Measurements from ENCODE around the gene CENPO.

The CENPO gene, protein sequence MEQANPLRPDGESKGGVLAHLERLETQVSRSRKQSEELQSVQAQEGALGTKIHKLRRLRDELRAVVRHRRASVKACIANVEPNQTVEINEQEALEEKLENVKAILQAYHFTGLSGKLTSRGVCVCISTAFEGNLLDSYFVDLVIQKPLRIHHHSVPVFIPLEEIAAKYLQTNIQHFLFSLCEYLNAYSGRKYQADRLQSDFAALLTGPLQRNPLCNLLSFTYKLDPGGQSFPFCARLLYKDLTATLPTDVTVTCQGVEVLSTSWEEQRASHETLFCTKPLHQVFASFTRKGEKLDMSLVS

DNA sequence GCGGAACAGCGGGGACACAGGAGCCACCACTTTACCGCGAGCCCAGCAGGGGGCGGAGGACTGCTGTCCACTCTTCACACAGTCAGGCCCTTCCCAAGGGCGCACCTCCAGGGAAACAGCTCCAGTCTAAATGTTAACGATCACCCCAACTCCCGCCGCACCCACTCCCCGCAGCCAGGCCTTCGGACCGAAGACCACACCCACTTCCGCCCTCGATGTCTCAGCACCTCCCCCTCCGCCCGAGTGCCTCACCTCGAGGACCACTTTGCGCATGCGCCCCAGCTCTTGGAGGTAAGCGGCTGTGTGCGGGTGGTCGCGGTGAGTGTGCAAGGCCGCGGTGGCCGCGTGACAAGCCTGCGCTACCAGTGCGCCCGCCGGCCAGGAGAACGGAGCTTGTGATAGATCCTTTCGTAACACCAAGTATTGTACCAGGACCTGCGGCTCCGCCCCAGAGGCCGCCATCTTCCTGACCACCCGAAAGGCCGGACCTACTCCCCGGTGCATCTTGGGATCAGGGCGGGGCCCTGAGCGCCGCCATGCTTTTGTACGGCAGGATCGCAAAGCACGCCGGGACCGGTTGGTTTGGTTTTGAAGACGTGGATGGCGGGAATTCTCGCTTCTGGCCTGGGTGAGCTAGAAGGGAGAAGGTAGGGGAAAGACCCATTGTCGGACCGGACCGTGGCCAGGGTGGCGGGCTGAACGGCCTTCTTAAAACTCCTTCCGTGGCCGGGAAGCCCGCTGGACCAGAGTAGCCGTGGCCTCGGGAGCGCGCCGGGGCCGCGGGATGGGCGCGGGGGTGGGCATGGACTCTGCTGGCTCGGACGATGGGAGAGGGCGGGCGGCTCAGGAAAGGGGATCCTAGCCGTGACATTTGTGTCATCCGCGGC is at the start of gene CENPO, which contains the start of gene PTRHD1:
Gene CENPO, plus strand, starts transcription at position 552 of the 887 bp plus-strand sequence. CDS start 495 bp downstream, outside the sequence.
Gene PTRHD1, minus strand, starts transcription at position 518 of the 887 bp plus-strand sequence. Its CDS starts 14 bp downstream, at position 504.
- DNase-seq: peak; percentile 98

DNA sequence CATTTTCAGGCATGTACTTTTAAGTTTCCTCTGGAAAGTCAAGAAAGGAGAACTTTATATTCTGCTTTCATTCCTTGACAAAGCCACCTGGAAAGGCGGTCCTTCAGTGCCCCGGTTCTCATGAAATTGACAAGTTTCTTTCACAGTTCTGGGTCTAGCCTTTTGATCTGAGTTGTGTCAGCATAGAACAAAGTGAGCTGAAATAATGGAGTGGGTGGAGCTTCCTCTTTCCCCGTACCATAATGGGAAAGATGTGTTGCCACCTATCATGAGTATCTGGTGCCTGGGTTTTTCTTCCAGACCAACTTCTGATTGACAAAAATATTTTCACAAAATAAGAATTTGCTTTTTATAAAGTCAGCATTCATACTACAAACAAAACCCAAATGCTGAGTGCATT is 49.3 kb upstream of the CENPO start:
- no peak for DNase-seq

DNA sequence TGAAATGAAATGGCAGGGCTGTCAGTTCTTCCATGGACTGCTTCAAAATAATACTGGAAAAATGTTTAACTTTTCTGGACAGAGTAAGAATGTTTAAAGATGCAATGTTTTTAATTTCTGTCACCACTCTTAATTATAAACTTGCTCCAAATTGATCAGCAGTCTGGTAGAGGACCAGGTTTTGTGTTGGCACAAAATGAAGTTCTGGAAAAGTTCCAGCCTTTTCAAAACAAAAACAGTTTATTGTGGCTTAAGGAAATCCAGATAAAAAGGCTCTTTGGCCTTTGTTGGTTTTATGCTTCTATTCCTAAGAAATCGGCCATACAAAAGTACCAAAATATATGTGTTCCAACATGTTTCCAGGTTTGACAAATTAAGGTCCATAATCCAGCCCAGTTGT is 48.9 kb upstream of the CENPO start:
- DNase-seq: no peak

DNA sequence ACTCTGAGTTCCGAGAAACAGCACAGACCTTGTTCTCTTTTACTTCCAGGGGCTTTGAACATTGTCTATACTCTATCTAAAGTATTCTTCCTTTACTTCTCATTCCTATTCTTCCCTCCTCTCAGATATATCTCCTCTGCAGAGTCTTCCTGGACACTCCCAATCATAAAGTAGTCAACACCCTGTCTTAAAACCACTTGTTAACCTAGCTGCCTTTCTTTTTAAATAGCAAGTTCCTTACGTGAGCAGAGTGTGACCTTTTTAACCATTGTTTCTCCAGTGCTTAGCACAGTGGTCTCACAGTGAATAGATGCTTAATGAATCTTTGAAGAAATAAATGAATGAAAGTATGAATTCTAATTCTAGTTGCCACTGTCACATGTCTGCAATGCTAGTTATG is 47.4 kb upstream of the CENPO start:
- no peak for DNase-seq

DNA sequence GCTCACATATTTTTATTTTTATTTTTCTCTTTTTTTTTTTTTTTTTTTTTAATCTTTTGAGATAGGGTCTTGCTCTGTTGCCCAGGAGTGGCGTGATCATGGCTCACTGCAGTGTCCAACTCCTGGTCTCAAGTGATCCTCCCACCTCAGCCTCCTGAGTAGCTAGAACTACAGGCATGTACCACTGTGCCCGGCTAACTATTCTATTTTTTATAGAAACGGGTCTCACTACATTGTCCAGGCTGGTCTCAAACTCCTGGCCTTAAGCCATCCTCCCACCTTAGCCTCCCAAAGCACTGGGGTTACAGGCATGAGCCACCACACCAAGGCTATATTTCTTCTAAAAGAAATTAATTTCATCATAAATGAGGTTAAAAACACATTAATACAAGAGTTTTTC is 45.9 kb upstream of the CENPO start:
- DNase-seq: no peak

DNA sequence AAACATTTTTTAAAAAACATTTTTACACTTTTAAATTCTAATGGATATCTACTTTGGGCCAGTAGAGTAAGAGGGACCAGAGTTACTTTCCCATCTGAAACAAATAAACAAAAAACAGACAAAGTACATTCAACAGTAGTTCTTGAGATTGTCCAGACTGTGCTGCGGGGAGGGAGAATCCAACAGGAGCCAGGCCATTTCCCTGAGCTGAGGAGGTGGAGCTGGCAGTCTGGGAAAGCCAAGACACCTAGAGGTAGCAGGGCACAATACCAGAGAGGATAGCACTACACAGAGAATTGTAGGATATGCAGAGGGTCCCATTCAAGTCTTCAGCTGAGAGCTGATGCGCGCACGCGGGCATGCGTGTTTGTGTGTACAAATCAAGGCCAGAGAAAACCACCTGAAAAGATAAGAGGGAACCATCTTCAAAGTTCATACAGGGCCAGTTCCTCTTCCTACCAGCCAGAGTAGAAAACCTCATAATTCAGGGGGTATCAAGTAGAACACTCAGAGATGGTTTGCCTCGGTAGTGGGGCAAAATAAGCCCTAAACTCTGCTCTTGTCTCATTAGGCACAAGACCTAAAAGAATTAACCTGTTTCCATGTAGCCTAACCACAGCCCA is 44.0 kb upstream of the CENPO start:
- peak; percentile 9 for DNase-seq

DNA sequence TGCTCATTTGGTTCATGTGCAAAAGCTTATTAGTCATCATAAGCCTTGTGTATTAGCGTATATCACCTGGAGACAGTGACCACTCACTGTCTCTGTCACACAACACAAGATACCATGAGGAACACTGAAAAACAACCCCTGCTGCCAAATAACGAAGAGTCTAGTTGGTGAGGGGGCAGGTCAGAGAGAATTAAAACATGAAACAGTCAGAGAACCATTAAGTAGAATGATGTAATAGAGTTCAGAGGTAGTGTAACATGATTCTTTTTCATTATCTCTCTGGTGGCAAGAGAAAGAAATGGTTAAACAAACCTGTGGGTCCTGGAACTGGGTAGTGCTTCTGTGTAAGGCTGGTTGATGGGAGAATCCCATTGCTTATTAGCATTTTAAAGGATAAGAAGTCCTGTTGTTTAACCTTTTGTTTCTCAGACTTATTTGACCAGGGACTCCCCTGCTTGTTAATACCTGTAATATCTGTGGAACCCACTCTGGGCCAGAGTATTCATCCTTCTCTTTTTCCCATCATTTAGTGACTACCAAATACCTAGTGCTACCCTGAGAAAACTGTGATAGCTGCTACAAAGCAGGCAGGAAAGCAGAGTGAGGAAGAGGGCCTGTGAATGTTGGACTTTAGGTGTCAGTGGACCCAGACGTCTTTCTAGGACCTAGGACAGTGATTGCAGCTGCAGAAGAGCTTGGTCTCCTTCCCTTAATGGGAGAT is 38.1 kb upstream of the CENPO start:
- DNase-seq: no peak

DNA sequence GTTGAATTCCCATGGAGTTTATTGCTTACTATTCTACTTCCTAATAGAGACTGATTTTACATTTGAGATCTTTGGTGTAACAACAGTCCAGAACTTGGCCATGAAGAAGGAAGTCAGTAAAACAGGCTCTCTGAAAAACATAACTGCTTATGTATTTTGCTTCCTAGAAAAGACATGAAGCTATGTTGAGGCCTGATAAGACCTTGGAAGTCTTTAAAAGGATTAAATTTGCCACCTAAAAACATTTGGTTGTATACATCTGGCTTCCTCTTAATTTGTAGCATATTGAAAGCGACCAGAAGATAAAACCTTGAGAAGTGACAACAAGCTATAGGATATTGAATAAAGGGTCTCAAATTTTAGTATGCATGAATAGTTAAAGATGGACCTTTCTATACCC is 36.4 kb upstream of the CENPO start:
- peak; percentile 73 for DNase-seq

DNA sequence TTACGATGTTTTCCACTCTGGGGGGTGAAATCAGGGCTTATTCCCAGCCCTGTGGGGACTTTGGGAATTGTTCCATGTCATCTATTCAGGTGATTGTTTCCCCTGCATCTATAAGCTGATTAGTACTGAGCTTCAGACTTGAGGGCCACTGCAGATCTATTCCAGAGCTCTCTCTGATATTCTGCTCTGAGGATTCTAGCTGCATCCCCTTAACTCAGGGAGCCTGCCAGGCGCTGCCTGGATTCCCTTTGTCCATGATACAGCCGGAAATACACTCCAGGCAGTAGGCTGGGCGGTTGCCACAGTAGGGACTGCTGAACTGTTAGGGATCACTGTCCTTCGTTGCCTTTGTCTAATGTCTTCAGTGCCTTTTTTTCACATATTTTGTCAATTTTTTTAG is 31.4 kb upstream of the CENPO start:
- no peak for DNase-seq

DNA sequence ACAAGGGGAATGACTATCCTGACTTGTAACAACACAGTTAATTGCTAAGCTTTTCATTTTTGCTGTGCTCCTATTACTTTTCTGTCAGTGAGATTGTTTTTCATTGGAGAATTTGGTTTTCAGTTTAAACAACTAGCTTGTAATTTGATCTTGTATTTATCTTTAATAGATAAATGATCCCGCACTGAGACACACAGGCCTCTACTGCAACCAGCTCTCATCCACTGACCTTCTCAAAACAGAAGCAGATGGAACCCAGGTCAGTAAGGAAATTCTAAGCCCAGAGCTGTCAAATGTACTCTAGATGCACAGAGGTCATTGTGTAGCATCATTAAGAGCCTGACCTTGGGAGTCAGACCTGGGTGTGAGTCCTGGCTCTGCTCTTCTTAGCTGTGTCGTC is 30.7 kb upstream of the CENPO start:
- DNase-seq: no peak

DNA sequence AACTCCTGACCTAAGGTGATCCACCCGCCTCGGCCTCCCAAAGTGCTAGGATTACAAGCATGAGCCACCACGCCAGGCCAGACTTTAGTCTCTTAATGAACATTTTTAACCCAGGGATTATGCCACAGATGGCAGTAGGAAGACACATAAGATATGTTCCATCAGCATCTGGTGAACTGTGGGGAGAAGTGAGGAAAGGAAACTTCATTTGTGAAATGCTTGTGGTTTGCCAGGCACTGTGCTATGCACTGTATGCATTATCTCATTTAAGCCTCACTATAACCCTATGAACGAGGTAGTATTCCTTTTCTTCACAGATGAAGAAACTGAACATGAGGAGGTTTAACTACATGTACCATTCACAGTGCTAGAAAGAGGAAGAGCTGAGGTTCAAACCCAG is 29.4 kb upstream of the CENPO start:
- DNase-seq: no peak

DNA sequence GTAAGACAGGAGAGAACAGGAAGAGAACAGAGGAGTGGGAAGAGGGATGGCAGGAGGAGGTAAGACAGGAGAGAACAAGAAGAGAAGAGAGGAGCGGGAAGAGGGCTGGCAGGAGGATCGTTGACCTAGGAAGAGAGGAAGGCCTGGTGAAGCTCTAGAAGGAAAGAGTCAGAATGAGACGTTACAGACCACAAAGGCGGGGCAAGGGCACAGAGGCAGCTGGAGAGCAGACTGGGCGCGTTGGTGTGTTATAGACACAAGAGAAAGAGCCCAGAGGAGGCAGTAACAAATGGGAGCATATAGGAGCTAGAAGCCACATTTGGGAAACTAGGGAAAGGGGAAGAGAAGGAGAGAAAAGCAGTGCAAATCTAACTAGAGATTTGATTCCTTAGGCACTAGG is 26.6 kb upstream of the CENPO start:
- no peak for DNase-seq

DNA sequence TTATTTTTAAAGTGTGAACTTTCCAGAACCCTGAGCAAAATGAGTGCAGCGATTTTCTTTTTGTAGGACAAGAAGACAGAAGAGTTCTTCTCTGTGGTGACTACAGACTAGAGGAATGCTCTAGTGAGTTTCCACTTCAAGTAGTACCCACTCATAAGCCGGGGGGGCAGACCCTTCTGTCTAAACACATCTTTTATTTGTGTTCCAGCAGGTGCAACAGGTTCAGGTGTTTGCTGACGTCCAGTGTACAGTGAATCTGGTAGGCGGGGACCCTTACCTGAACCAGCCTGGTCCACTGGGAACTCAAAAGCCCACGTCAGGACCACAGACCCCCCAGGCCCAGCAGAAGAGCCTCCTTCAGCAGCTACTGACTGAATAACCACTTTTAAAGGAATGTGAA is 25.2 kb upstream of the CENPO start:
- DNase-seq: no peak

DNA sequence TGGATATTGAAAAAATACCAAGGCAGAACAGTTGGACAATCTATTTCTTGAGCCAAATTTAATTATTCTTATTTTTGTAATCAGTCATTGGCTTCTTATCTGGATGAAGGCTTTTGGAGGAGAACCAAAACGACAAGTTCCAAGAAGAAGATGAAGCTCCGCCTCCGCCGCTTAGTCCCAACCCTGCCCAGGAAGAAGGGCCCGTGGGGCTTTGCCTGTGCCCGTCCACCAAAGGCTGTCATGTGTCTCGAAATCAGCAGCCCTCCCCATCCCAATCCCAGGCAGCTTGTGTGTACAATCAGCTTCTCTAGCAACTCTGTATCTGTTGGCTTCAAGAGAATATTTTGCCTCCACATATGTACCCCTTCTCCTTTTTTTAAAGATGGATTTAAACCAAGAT is 24.6 kb upstream of the CENPO start:
- DNase-seq: no peak

DNA sequence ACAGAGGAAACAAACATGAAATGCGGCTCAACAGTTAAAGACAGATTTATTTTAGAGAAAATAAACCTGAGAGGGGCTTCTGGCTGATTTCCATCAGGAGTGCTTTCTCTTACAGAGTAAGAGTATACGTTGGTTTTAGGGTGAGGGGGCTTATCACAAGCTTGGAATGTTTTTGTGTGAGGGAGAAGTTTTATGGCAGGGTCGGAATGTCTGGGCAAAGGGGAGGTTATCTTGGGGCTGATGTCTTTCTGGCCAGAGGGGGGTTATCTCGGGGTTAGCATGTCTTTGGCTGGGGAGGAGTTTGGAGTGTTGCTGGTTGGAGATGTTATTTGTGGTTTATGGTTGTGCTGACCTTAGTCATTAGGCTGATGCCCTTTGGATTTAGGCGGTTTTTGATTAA is 22.2 kb upstream of the CENPO start:
- no peak for DNase-seq

DNA sequence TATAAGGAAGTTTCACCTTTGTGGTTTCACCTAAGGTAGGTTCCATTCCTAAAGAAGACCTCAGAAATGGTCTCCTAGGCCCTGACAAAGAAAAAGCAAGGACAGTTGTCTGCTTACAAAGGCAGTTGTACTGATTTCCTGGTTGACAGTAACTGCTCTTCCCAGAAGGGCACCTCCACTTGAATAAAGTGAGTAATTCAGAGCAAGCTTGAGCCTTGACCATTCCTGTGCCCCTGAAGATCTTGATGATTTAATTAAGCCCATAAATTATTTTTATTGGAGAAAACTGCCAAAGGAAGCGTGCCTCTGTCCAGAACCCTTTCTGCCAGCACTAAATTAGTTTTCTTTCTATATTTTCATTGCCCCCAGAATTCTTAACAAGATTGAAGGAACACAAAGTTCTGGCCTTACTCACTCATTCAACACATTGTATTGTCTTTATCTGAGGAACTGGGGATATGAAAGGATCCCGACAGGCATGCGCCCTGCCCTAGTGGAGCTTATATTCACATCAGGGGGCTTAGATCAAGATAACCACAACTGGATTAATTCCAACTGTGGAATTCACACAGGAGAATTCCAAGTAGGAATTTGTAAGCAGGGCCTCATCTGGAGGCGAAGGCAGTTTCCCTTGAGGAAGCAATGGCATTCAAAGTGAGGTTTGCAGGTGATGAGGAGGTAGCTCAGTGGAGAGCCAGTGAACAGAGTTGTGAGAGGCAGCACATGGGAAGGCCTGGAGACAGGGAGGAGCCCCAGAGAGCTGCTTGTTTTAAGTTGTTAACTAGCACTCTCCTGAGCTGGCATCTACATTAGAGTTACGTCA is 21.2 kb upstream of the CENPO start:
- DNase-seq: no peak

DNA sequence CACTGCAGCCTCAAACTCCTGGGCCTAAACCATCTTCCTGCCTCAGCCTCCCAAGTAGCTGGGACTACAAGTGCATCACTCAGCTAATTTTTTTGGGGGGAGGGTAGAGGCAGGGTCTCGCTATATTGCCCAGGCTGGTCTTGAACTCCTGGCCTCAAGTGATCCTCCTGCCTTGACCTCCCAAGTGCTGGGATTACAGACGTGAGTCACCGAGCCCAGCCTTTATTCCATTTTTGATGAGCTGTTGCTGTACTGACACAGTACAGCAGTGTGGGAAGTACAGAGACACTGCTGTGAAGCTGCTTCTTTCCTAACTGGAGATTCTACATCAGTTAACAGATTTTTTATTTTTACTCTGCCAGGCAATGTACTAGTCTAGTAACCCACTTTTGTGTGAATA is 18.9 kb upstream of the CENPO start:
- no peak for DNase-seq

DNA sequence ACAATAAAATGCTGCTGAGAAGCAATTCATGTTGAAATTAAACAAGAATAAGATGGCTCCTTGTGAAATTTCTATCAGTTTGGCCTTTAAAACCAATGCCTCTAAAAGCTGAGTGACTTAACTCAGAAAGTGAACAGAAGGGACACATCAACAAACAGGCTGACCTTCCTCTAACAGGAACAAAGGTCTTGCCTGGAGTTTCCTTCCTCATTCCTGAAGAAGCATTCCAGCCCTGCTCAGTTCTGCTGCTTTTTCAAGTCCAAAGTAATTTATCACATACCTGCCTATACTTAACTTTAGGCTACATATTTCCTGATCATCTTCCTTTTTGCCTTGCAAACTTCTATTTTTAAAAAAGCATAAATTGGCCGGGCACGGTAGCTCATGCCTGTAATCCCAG is 14.1 kb upstream of the CENPO start:
- DNase-seq: no peak

DNA sequence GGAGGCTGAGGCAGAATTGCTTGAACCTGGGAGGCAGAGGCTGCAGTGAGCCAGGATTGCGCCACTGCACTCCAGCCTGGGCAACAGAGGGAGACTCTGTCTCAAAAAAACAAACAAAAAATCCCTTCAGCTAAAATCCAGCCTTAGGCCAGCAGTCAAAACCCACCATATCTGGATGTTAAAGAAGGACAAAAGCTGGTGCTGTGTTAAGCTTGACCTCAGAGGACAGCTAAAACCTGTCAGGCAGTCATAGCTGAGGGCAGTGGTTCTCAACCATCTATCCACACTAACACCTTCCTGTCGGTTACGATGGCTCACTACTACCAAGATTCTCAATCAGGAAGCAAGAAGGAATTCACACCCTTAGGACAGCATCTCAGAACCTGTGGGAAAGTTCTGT is 9.6 kb upstream of the CENPO start:
- no peak for DNase-seq

DNA sequence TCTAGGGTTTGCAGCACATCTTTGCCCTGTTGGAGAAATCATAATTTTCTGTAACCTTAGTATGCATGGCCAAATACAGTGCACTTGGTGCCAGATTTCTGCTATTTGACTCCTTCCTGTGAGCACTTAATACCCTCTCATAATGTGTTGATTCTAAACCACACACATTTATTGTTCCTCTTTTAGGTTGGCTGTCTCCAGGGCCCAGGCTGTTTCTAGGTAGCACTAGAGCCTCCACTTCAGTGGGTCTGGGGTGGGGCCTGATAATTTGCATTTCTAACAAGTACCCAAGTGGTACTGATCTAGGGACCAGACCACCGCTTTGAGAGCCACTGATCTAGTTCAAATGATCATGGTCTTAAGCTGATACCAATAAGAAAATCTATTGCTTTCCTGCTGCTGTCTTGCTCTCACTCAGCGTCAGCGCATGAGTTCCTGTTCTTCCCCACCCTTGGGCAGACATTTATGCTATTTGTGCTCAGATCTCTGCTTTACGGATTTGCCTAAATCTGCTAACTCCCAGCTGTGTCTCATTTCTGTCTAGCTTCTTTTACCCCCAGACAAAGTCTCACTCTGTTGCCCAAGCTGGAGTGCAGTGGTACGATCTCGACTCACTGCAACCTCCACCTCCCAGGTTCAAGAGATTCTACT is 7.4 kb upstream of the CENPO start:
- peak; percentile 42 for DNase-seq

DNA sequence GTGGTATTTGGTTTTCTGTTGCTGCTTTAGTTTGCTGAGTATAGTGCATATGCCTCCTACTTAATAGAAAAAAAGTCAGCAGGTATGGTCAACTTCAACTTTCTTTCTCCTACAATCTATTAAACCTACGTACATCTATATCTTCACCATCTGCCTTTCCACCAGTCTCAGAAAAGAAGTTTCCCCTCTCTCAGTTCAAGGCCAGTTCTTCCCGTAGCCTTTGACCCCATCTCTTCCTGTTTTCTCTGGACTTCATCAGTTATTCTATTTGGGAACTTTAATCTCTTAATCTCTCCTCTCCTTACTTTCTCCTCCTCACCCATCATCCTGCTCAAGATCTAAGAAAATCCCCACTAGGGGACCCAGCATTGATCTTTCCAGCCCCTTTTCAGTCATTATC is 5.7 kb upstream of the CENPO start:
- no peak for DNase-seq

DNA sequence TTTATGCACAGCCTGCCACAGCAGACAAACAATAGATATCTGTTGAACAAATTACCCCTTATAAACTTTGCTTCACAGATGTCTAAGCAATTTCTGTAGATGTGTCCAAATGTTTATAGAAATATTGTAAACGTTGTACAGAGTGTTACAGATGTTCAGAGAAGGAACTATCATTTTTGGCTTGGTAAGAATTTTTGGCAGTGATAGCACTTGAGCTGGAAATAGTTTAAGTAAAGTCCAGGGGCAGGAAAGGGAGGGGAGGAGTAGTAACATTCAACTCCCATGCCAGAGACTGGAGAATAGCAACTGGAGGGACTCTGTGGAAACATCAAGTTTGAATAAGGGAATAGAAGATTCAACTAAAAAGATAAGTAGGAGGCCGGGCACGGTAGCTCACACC is 4.4 kb upstream of the CENPO start:
- no peak for DNase-seq

Measured in OCI-M1 (cell line).